Heart left ventricle (tissue), 13 donors: ENCODE measurements around the gene PRMT9.

Source experiments
- POLR2A ChIP-seq, 2 donors: fragments of 450-650 bp; IDR thresholded peaks; one replicate each; pipeline ENCODE4 v1.6.1; 2017; ENCODE audit warnings: antibody characterized with exemption in 2 of 2, mild to moderate bottlenecking in 2 of 2, moderate library complexity in 2 of 2
- TF ChIP-seq, protein P1 (sequence below), 12 donors: fragments of 200-600 bp; sonication (generic) in 4 of 12; IDR thresholded peaks; one replicate each; pipeline versions ENCODE4 v1.5.0 to v1.8.0; 2018 to 2022; ENCODE audit warnings: antibody characterized with exemption in 12 of 12, mild to moderate bottlenecking in 5 of 12
- donor health status: ischemic (EF 13 %, LVEDD 7.1; RV severe dilation, severe dysfunction).
- donor health status: DM: no; HTN: yes; CAD: no.
- donor health status: DM: no; HTN: no; CAD: no.
- donor health status: ischemic (EF 25% LVEDD 6.9; RV normal size, moderate dysfunction).
- donor health status: ischemic (EF 25% LVEDD 5.7; RV mildly dilated, moderate dysfunction).
- donor health status: ischemic (EF 35%, LVEDD 5.7; RV mildly dilated, moderate dysfunction).
- donor health status: nonischemic (EF 11% LVEDD 7.7; RV severe dilation, severe dysfunction).
- donor health status: DM: yes; HTN: yes; CAD: no.
- donor health status: PGD.
- donor health status: ischemic (EF 29% LVEDD 5.4; RV normal size, mild dysfunction).
- donor health status: nonischemic (EF 23%, LVEDD 6.1; RV moderate dilation, normal function).

DNA sequence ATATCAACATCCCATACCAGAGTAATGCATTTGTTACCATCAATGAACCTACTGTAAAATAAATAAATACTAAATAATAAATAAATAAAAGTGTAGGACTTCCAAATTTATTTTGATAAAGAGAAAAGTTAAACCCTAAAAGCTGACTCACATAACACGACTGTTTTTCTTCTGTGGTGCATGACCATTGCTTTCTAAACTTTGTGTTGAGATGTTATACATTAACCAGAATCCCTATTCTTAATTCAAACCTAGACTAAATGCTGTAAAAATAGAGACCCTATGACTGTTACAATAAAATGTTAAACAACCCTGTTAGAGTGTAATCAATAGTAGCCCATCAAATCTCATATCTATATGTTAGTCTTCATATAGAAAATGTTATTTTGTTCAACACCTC, 20.9 kb upstream of the PRMT9 start:
- TF ChIP-seq, protein P1, sequence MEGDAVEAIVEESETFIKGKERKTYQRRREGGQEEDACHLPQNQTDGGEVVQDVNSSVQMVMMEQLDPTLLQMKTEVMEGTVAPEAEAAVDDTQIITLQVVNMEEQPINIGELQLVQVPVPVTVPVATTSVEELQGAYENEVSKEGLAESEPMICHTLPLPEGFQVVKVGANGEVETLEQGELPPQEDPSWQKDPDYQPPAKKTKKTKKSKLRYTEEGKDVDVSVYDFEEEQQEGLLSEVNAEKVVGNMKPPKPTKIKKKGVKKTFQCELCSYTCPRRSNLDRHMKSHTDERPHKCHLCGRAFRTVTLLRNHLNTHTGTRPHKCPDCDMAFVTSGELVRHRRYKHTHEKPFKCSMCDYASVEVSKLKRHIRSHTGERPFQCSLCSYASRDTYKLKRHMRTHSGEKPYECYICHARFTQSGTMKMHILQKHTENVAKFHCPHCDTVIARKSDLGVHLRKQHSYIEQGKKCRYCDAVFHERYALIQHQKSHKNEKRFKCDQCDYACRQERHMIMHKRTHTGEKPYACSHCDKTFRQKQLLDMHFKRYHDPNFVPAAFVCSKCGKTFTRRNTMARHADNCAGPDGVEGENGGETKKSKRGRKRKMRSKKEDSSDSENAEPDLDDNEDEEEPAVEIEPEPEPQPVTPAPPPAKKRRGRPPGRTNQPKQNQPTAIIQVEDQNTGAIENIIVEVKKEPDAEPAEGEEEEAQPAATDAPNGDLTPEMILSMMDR (IDR thresholded peaks at IDR 0.05): no peak
- no peak for TF ChIP-seq POLR2A (IDR thresholded peaks at IDR 0.05)
